CD4-positive, alpha-beta T cell treated with Interleukin-17A for 1 hour (primary cell): ENCODE measurements around the gene HBQ1.
"Not testable (repeated sequence)": the region's sequence is repeated elsewhere in the genome, so short reads cannot be mapped to it uniquely, and the experiment has no call there.

ENCODE experiments used
- DNase-seq: peaks from one replicate; pipeline ENCODE4 v3.0.0-alpha.2; 2020

The HBQ1 gene

DNA sequence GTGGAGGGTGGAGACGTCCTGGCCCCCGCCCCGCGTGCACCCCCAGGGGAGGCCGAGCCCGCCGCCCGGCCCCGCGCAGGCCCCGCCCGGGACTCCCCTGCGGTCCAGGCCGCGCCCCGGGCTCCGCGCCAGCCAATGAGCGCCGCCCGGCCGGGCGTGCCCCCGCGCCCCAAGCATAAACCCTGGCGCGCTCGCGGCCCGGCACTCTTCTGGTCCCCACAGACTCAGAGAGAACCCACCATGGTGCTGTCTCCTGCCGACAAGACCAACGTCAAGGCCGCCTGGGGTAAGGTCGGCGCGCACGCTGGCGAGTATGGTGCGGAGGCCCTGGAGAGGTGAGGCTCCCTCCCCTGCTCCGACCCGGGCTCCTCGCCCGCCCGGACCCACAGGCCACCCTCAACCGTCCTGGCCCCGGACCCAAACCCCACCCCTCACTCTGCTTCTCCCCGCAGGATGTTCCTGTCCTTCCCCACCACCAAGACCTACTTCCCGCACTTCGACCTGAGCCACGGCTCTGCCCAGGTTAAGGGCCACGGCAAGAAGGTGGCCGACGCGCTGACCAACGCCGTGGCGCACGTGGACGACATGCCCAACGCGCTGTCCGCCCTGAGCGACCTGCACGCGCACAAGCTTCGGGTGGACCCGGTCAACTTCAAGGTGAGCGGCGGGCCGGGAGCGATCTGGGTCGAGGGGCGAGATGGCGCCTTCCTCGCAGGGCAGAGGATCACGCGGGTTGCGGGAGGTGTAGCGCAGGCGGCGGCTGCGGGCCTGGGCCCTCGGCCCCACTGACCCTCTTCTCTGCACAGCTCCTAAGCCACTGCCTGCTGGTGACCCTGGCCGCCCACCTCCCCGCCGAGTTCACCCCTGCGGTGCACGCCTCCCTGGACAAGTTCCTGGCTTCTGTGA is 3.5 kb upstream of the HBQ1 start, which contains the start of gene HBA1:
HBA1 (plus strand) TSS at position 204 of the 906 bp plus-strand sequence; CDS start at position 241, 37 bp downstream.
- not testable (repeated sequence) for DNase-seq

DNA sequence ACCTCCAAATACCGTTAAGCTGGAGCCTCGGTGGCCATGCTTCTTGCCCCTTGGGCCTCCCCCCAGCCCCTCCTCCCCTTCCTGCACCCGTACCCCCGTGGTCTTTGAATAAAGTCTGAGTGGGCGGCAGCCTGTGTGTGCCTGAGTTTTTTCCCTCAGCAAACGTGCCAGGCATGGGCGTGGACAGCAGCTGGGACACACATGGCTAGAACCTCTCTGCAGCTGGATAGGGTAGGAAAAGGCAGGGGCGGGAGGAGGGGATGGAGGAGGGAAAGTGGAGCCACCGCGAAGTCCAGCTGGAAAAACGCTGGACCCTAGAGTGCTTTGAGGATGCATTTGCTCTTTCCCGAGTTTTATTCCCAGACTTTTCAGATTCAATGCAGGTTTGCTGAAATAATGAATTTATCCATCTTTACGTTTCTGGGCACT is 2.9 kb upstream of the HBQ1 start:
- no peak for DNase-seq

DNA sequence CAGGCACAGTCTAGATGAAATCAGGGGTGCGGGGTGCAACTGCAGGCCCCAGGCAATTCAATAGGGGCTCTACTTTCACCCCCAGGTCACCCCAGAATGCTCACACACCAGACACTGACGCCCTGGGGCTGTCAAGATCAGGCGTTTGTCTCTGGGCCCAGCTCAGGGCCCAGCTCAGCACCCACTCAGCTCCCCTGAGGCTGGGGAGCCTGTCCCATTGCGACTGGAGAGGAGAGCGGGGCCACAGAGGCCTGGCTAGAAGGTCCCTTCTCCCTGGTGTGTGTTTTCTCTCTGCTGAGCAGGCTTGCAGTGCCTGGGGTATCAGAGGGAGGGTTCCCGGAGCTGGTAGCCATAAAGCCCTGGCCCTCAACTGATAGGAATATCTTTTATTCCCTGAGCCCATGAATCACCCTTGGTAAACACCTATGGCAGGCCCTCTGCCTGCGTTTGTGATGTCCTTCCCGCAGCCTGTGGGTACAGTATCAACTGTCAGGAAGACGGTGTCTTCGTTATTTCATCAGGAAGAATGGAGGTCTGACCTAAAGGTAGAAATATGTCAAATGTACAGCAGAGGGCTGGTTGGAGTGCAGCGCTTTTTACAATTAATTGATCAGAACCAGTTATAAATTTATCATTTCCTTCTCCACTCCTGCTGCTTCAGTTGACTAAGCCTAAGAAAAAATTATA is 2.1 kb upstream of the HBQ1 start:
- no peak for DNase-seq

DNA sequence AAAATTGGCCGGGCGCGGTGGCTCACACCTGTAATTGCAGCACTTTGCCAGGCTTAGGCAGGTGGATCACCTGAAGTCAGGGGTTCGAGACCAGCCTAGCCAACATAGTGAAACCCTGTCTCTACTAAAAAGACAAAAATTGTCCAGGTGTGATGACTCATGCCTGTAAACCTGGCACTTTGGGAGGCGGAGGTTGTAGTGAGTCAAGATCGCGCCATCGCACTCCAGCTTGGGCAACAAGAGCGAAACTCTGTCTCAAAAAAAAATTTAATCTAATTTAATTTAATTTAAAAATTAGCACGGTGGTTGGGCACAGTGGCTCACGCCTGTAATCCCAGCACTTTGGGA is 1.6 kb upstream of the HBQ1 start:
- DNase-seq = no peak

DNA sequence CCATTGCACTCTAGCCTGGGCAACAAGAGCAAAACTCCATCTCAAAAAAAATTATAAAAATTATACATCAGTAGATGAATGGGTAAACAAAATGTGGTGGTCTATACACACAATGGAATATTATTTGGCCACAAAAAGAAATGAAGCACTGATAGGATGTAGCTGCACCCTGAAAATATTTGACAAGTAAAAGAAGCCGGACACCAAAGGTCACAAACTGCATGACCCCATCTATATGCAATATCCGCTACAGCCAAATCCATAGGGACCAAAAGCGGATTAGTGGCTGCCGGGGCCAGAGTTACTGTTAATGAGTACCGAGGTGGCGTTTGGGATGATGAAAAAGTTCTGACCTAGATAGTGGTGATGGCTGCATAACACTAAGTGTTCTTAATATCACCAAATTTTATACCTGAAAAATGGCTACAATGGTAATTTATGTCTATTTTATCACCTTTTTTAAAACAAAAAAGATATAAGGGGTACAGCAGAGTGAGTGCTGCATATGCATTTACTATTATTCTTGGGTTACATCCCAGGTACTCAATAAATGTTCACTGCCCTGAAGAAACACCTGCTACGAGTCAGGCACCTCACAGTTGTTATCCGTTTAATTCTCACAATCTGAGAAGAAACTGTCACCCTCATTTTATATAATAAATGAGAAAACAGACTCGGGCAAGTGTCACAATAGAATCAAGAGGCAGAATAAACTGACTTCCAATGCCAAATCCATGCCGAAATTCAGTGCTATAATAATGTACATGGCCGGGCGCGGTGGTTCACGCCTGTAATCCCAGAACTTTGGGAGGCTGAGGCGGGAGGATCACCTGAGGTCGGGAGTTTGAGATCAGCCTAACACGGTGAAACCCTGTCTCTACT is 807 bp upstream of the HBQ1 start:
- no peak for DNase-seq

DNA sequence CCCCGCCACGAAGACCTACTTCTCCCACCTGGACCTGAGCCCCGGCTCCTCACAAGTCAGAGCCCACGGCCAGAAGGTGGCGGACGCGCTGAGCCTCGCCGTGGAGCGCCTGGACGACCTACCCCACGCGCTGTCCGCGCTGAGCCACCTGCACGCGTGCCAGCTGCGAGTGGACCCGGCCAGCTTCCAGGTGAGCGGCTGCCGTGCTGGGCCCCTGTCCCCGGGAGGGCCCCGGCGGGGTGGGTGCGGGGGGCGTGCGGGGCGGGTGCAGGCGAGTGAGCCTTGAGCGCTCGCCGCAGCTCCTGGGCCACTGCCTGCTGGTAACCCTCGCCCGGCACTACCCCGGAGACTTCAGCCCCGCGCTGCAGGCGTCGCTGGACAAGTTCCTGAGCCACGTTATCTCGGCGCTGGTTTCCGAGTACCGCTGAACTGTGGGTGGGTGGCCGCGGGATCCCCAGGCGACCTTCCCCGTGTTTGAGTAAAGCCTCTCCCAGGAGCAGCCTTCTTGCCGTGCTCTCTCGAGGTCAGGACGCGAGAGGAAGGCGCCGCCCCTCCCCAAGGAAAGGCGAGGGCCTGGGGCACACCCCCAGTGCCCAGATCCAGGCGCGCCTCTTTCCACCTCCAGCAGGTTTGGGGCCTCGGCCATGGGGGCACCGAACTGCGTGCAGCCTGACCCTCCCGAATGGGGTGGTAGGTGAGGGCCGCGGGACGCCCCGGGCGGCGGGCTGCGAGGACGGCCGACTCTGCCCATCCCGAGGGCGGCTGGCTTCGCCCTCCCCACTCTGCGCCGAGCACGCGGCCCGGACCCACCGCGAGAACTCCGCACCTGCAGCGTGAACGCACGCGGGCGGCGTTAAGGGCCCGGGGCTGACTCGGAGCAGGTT is 664 bp downstream of the HBQ1 start:
- DNase-seq = no peak

DNA sequence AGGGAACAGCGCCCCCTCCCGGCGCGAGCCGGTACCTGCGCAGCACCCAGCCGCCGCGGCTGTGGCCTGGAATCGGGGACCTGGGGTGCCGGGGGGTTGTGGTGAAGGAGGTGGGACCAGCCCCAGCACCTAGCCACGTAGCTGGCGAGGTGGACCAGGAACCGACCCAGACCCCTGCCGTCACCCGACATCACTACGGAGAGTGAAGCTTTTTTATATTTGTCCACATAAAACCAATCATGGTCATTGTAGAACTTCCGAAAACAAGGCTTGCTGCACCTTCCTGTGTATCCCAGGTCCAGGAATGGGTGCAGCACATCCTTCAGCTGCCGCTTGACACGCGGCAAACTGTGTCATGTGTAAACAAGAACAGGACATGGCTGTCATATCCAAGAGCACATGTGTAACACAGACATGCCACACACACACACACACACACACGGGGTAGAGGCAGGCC is 1.3 kb downstream of the HBQ1 start:
- peak; percentile 85 for DNase-seq

DNA sequence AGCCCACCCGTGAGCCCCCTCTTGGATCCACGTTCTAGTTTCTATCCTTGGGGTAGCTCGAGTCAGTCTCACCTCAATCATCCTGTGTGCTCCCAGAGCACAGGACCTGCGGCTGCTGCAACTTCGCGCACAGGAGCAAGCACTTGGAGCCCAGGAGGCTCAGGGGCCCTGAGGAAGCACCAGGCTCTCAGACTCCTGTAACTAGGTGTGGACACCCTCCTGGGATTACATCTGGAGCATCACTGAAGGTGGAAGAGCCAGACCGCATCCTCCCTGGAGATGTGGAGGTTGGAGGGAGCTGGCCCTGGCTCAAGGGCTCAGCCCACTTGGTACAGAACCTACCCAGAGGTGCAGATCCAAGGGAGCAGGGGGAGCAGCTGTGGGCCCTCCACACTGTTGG is 2.7 kb downstream of the HBQ1 start:
- no peak for DNase-seq

DNA sequence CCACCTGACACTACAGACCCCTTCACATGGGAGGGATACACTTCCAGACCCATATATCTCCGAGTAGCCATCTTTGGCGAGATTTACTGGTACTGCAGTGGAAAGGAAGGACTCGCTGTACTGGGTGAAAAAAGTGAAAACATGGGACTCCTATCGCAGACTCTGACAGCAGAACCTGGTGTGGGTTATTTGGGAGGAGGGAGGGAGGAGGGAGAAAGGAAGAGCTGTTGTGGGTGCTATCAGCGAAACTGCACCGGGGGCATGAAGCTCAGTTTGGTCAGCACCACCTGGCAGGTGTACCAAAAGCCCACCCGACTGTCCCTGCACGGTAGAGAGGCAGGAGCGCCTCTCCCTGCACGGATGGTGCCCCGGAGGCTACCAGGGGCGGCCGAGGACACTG is 5.0 kb downstream of the HBQ1 start:
- no peak for DNase-seq

DNA sequence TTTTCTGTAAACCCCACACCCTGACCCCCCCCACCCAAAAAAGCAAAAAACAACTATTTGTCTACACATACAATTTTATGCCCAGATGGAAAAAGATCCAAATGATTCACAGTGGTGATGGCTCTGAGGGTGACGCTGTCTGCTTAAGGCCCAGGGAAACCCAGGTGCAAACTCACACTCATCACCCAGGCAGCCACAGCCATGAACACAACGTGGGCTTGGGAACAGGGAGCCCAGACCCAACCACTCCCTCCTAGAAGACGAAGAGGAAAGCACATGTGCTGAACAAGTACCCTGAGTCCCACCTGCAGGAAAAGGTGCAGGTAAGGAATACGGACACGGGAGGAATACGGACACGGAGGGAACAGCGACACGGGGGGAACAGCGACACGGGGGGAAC is 5.4 kb downstream of the HBQ1 start:
- no peak for DNase-seq

DNA sequence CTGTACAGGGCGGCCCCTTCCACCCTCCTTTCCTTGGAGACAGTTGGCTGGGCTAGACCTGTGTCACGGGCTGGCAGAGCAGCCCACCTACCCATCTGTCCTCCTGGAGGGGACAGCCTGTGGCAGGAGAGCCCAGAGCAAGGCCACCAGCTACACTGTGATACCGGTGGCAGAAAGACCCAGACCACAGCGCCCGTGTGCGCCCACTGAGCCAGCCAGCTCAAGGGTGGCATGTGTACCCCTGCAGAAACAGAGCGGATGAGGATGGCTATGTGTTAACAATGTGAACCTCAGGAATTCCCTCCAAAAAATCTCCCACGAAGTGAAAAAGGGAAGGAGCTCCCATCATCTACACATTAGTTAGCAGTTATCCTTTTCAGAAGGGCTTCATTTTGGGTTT is 7.1 kb downstream of the HBQ1 start:
- no peak for DNase-seq

DNA sequence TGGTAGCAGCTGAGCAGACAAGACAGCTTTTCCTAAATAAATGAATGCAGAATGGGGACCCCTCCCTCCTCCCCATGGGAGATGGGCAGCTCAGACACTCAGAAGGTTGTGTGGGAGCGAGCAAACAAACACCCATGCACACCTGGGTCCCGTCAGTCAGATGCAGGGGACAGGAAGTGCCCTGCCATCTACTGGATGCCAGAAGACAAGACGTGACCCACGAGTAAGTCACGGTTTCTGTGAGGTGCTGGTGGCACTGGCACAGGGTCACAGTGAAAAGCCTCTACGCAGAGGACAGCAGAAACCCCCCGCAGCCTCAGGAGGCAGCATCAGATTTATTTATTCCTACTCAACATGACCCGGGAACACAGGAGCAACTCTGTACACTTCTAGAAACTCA is 8.4 kb downstream of the HBQ1 start:
- DNase-seq = peak; percentile 31

DNA sequence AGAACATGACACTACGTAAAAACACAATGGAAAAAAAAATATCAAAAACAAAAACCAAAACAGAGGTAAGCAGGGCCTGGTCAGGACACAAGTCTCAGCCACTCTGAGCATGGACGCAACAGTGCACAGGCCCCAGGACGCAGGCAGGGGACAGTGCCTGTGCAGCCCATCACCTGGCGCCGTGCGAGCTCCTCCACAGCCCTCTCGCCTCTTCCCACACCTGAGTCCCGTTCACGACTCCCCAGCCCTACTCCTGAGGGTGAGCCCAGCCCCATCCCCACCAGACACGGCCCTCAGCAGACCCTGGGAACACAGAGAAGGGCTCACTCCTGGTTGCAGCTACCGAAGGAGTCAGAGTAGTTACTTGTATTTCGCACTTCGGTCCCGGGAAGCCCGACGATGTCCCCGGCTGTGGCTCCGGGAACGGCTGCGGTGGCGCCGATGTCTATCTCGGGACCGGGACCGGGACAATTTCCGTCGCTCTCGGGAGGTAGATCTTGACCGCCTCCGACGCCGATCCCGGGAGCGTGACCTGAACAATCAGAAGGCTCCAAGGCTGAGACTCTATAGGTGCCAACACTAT is 9.4 kb downstream of the HBQ1 start:
- no peak for DNase-seq

DNA sequence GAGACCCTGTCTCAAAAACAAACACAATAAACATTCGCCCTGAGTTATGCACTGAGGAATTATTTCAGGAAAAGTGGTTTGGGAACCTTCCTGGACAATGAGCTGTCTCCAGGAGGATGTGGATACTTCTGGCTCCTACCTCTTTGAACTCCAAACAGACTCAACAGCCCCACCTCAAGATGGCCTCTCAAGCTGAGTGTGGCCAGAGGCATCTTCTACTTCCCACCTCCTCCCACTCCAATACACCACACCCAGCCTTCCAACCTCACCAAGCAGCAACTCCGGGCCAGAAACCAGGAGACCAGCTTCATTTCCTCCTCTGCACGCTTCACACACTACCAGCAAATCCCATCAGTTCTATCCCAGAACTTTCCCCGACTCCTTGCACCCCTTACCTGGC is 11.6 kb downstream of the HBQ1 start:
- no peak for DNase-seq

DNA sequence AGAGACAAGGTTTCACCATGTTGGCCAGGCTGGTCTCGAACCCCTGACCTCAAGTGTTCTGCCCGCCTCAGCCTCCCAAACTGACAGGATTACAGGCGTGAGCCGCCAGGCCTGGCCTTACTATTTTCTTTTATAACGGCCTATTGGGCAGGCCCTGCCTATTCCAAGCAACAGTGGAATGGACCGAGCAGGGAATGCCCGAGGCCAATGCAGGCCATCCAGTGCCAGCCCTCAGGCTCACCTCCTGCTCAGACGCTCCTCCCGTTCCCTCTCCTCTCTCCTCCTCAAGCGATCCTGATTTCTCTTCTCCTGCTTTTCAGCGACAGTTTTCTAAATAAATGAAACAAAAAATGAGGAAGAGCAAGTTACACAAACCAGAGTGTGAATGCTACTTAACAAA is 12.4 kb downstream of the HBQ1 start:
- DNase-seq = no peak

DNA sequence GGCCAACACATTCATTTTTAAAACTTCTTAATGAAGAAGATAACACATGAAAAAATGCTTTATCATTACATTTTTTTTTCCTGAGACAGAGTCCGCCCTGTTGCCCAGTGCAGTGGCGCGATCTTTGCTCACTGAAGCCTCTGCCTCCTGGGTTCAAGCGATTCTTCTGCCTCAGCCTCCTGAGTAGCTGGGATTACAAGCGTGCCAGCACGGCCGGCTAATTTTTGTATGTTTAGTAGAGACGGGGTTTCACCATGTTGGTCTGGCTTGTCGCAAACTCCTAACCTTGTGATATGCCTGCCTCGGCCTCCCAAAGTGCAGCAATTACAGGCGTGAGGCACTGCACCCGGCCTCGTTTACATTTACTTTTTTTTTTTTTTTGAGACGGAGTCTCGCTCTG is 13.2 kb downstream of the HBQ1 start:
- no peak for DNase-seq

DNA sequence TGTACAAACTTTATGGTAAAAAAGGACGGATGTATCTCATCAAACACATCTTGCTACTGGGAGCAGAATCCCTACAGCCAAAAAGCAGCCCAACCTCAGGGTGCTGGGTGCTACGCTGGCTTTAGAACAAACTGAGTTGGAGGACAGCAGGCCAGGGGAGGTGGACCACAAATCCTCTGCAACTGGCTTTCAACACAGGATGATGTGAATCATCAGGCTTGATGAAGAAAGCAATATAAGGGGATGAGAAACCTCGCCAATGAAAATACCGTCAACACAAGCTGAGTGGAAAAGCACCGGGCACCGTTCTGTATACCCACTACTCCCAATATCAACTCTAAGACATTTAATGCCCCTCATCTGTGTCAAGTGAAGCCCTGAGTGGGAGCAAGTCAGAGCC is 14.3 kb downstream of the HBQ1 start:
- no peak for DNase-seq

DNA sequence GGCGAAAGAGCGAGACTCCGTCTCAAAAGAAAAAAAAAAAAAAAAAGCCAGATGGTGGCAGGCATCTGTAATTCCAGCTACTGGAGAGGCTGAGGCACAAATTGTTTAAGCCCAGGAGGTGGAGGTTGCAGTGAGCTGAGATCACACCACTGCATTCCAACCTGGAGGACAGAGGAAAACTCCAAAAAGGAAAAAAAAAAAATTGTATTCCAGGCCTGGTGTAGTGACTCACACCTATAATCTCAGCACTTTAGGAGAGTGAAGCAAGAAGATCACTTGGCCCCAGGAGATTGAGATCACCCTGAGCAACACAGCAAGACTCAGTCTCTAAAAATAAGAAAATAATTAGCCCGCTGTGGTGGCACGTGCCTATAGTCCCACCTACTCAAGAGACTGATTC is 20.1 kb downstream of the HBQ1 start:
- no peak for DNase-seq

DNA sequence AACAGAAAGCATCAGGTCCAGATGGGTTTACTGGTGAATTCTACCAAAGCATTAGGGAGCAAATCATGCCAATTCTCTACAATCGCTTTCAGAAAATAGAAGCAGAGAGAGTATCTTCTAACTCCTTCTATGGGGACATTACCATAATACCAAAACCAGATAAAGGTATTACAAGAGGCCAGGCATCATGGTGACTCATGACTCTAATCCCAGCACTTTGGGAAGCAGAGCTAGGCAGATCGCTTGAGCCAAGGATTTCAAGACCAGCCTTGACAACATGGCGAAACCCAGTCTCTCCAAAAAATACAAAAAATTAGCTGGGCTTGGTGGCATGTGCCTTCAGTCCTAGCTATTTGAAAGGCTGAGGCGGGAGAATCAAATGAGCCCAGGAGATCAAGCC is 23.0 kb downstream of the HBQ1 start:
- DNase-seq = no peak

DNA sequence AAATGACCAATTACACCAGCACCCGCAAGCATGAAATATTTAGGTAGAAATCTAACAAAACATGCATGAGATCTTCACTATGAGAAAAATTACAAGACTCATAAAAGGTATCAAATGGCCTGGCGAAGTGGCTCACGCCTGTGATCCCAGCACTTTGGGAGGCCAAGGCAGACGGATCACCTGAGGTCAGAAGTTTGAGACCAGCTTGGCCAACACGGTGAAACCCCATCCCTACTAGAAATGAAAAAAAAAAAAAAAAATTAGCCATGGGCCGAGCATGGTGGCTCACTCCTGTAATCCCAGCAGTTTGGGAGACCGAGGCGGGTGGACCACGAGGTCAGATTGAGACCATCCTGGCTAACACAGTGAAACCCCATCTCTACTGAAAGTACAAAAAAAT is 23.8 kb downstream of the HBQ1 start:
- DNase-seq = not testable (repeated sequence)

DNA sequence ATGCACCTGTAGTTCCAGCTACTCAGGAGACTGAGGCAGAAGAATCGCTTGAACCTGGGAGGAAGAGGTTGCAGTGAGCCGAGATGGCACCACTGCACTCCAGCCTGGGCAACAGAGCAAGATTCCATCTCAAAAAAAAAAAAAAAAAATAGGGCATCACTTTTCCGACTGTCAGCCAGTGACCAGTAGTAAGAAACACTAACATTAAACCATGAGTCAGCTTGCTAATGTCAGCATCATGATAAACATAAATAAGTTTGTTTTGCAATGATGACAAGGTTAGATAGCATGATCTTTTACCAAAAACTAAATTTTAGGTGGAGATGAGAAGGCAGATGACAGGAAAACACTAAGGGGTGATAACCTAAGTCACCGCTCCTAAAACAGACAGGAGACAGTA is 29.1 kb downstream of the HBQ1 start:
- not testable (repeated sequence) for DNase-seq
